ENCODE measurements around the gene ZFAND5. TPM values are rescaled to one million over a fixed set of nuclear protein-coding genes. Genes with fewer than 3 reads are reported as not detected.

ZFAND5 gene
- total RNA-seq, result 100 to 1,000 TPM; 368 TPM
- 98.0 TPM for polyA plus RNA-seq (2013, experiment 1 of 2)
- 182 TPM for polyA plus RNA-seq (2013, experiment 2 of 2)
- 118 to 546 (median 221) reads per million in 172 experiments for total RNA-seq

GRCh38 chr9:72364679-72365524 lies at the start of gene ZFAND5:
Gene ZFAND5, minus strand, starts transcription at chr9:72365208. Its CDS starts 4,430 bp downstream, at chr9:72360778.
- no peaks in the 10 kb centered on the region for H3K27me3 Mint-ChIP-seq
- DNase-seq (peak; percentile 87 to 99 (median 92)), ATAC-seq (ENCODE audit: poor library complexity) (peak; percentile 77)
- intact Hi-C loops (cut with DNase I, micrococcal nuclease), result loop anchor here (1.0 to 10.0 kb wide), 11 partner anchors 10 to 1950 kb away; partner anchors contain the start of genes CEMIP2 (in 2 of the 2) and KLF9 (in 2 of the 2)
- H3K27me3 ChIP-seq (ENCODE audit: control insufficient read depth in 1 of 2, insufficient read depth in 2 of 2, low read length in 2 of 2), result no peaks in the 10 kb centered on the region
- peak within 1 kb of the TSS; percentile 97 to 99 for H3K27ac ChIP-seq (ENCODE audit: low read depth in 1 of 2, low read length in 2 of 2)
- H3K4me3 ChIP-seq (ENCODE audit: low read length), result peak within 1 kb of the TSS; percentile 90
- H3K4me1 ChIP-seq (ENCODE audit: insufficient read depth, low read length), result peaks cover 16% of the 10 kb centered on the region
- ChIA-PET POLR2A (interaction anchor here (0.6 to 2.6 kb wide), 33 partner anchors 8 to 1954 kb away, joined by 3 to 35 read pairs (median 5); partner anchors contain the start of genes CEMIP2 and KLF9), CTCF (interaction anchor here (1.2 kb wide), 1 partner anchor 14 kb away, joined by 3 read pairs; no protein-coding TSS in a partner anchor)
- H3K9me3 Mint-ChIP-seq, result no peaks in the 10 kb centered on the region
- peaks cover 11% of the 10 kb centered on the region for H3K36me3 ChIP-seq (ENCODE audit: insufficient read depth, low read length)
- peak within 1 kb of the TSS; percentile 99 for H3K27ac Mint-ChIP-seq
- peak within 1 kb of the TSS; percentile 99 for H3K4me3 Mint-ChIP-seq
- H3K4me1 Mint-ChIP-seq (ENCODE audit: low read depth), result peaks cover 51% of the 10 kb centered on the region
- H3K36me3 Mint-ChIP-seq (ENCODE audit: low read depth), result peaks cover 45% of the 10 kb centered on the region
- H3K9me3 ChIP-seq (ENCODE audit: control insufficient read depth in 1 of 2, insufficient read depth in 1 of 2, low read length in 2 of 2), result no peaks in the 10 kb centered on the region
- TF ChIP-seq CTCF (IDR thresholded peaks at IDR 0.05), result no peak

GRCh38 chr9:72412483-72413040 lies 47.6 kb upstream of the ZFAND5 start:
- intact Hi-C loops (cut with DNase I, micrococcal nuclease), result no loop called here
- DNase-seq (peak in 1 of 14 experiments; percentile 13), ATAC-seq (ENCODE audit: poor library complexity) (no peak)
- H3K9me3 Mint-ChIP-seq, result no peaks in the 10 kb centered on the region
- H3K4me3 Mint-ChIP-seq, result no peak overlapping the region
- no peaks in the 10 kb centered on the region for H3K4me1 Mint-ChIP-seq (ENCODE audit: low read depth)
- H3K27me3 Mint-ChIP-seq, result no peaks in the 10 kb centered on the region
- H3K36me3 Mint-ChIP-seq (ENCODE audit: low read depth), result no peaks in the 10 kb centered on the region
- no peaks in the 10 kb centered on the region for H3K36me3 ChIP-seq (ENCODE audit: insufficient read depth, low read length)
- no peaks in the 10 kb centered on the region for H3K9me3 ChIP-seq (ENCODE audit: control insufficient read depth in 1 of 2, insufficient read depth in 1 of 2, low read length in 2 of 2)
- ChIA-PET CTCF (no interaction called here), POLR2A (no interaction called here)
- H3K27me3 ChIP-seq (ENCODE audit: control insufficient read depth in 1 of 2, insufficient read depth in 2 of 2, low read length in 2 of 2), result no peaks in the 10 kb centered on the region
- H3K27ac ChIP-seq (ENCODE audit: low read depth in 1 of 2, low read length in 2 of 2), result no peak overlapping the region
- TF ChIP-seq CTCF (IDR thresholded peaks at IDR 0.05), result no peak
- no peak overlapping the region for H3K27ac Mint-ChIP-seq
- H3K4me1 ChIP-seq (ENCODE audit: insufficient read depth, low read length), result no peaks in the 10 kb centered on the region
- no peak overlapping the region for H3K4me3 ChIP-seq (ENCODE audit: low read length)

- H3K4me1 Mint-ChIP-seq (ENCODE audit: low read depth), result no peaks in the 10 kb centered on the region
- Histone ChIP-seq H3K9me3 (ENCODE audit: control insufficient read depth in 1 of 2, insufficient read depth in 1 of 2, low read length in 2 of 2) (no peaks in the 10 kb centered on the region), H3K27ac (ENCODE audit: low read depth in 1 of 2, low read length in 2 of 2) (no peak overlapping the region), H3K36me3 (ENCODE audit: insufficient read depth, low read length) (no peaks in the 10 kb centered on the region), H3K4me1 (ENCODE audit: insufficient read depth, low read length) (no peaks in the 10 kb centered on the region), H3K4me3 (ENCODE audit: low read length) (no peak overlapping the region), H3K27me3 (ENCODE audit: control insufficient read depth in 1 of 2, insufficient read depth in 2 of 2, low read length in 2 of 2) (no peaks in the 10 kb centered on the region)
- CTCF ChIA-PET, result interaction anchor here (0.6 kb wide), 1 partner anchor 36 kb away, joined by 3 read pairs; no protein-coding TSS in a partner anchor
- H3K27me3 Mint-ChIP-seq, result no peaks in the 10 kb centered on the region
- no peak for TF ChIP-seq CTCF (IDR thresholded peaks at IDR 0.05)
- POLR2A ChIA-PET, result no interaction called here
- DNase-seq (no peak), ATAC-seq (ENCODE audit: poor library complexity) (no peak)
- no peak overlapping the region for H3K4me3 Mint-ChIP-seq
- no peaks in the 10 kb centered on the region for H3K36me3 Mint-ChIP-seq (ENCODE audit: low read depth)
- H3K9me3 Mint-ChIP-seq, result no peaks in the 10 kb centered on the region
- intact Hi-C loops (cut with DNase I, micrococcal nuclease), result no loop called here
- H3K27ac Mint-ChIP-seq, result no peak overlapping the region
These were observed 45.2 kb upstream of the ZFAND5 start for GRCh38 chr9:72410214-72410613.

Data from CD4-positive, alpha-beta T cell (primary cell).